NCI-H748 (cell line): Measurements from ENCODE around the gene MCF2L2.

Source experiments
- DNase-seq: peaks from one replicate; lab custom pipeline; 2025; ENCODE audit not compliant: unreplicated experiment; lab: John Stamatoyannopoulos, UW

The MCF2L2 gene

DNA sequence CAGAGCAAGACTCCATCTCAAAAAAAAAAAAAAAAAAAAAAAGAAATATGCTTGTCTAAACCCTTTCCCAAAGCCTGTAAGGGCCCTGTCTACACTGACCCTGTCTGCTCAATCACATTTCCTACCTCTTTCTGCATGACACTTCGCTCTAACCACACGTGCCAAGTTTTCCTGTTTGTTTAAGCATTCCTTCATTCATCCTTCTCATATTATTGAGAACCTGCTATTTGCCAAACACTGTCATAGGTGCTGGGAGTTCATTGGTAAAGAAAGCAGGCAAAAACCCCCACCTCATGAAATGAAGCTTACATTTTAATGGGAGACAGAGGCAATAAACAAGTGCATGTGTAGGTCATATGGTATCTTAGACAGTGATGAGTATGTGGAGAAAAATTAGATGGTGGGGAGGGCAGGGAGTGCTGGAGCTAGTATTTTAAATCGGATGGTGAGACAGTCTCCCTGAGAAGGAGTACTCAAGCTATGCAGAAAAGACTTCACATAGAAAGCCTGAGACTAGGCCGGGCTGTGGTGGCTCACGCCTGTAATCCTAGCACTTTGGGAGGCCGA is 127.3 kb downstream of the MCF2L2 start:
- no peak for DNase-seq

DNA sequence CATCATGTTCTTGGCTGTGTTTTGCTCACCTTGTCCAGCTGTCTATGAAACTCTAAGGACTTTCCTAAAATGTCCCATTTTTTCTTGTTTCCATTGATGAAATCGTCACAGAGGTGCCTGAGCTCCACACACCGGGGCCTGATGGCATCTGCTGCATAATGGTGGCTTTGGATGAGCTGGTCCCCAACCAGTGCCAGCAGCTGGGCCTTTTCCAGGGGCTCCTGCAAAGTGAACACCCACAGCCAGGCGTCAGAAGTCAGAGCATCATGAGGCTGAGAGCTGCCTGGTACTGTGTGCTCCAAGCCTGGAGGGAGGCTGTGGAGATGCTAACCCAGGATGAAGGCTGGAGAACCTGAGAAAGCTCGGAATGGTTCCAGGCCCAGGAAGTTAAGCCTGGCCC is 128.4 kb downstream of the MCF2L2 start:
- no peak for DNase-seq

DNA sequence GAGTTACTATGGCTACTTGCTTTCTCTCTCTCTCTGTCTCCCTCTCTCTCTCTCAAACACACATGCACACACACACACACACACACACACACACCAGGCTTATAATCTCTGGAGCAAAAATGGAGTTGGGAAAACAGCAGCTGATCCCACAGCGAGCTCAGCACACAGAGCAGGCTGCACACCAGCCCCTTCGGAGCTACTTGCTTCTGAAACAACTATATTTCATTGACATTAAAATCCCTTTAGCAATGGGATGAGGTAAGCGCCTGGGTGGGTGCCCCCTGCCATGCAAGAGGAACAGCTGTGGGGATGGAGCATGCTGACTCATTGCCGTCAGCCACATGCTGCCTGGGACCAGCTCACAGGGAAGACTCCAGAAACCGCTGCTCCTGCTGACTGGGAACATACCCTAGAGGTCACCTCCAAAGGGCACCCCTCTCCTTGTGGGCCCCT is 129.7 kb downstream of the MCF2L2 start:
- DNase-seq, result no peak

- no peak for DNase-seq
Measured at GRCh38 chr3:183296944-183297343, 131.5 kb downstream of the MCF2L2 start.

GRCh38 chr3:183295211-183295610 is 133.2 kb downstream of the MCF2L2 start:
- no peak for DNase-seq

DNA sequence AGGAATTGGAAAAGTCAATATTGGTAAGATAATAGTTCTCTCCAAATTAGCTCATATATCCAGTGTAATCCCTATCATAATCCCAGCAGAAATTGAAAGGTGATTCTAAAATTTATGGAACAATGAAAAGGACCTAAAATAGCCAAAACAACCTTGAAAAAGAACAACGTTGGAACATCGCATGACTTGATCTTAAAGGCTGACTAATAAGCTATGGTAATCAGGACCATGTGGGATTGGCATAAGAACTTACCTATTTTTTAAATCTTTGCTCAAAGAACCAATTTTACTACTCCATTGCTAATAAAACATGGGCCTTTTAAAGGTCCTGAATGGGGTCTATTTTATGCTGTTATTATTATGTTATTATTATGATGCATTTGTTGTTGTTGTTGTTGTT is 134.5 kb downstream of the MCF2L2 start:
- no peak for DNase-seq

GRCh38 chr3:183291497-183292031 is 136.9 kb downstream of the MCF2L2 start:
- DNase-seq, result no peak

DNA sequence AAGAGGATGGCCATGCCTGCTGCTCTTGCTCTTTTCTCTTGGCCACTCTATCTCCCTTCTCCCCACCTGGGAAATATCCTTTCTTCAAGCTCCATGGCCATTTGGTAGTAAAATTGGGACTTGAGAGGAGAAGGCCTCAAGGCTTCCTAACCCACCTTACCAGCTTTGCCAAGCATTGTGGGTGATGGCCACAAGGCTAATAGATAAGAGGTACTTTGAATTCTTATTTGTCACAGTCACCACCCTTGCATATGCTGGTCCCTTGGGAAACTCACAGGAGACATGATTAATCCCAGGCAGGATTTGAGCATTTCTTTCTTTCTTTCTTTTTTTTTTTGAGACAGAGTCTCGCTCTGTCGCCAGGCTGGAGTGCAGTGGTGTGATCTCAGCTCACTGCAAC is 138.2 kb downstream of the MCF2L2 start:
- no peak for DNase-seq

DNA sequence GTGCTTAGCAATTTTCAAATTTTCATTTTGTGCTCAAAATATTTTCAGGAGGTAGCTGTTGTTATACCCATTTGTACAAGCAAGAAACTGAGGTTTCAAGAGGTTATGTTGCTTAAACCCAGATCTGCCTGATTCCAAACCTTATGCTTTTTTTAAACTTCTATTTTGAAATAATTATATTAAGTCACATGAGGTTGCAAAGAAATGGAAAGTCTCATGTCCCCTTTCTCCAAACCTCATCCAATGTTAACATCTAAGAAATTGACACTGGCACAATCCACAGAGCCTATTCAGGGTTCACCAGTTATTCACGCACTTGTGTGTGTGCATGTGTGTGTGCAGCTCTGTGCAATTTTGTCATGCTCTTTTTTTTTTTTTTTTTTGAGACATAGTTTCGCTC is 140.3 kb downstream of the MCF2L2 start:
- DNase-seq, result no peak

DNA sequence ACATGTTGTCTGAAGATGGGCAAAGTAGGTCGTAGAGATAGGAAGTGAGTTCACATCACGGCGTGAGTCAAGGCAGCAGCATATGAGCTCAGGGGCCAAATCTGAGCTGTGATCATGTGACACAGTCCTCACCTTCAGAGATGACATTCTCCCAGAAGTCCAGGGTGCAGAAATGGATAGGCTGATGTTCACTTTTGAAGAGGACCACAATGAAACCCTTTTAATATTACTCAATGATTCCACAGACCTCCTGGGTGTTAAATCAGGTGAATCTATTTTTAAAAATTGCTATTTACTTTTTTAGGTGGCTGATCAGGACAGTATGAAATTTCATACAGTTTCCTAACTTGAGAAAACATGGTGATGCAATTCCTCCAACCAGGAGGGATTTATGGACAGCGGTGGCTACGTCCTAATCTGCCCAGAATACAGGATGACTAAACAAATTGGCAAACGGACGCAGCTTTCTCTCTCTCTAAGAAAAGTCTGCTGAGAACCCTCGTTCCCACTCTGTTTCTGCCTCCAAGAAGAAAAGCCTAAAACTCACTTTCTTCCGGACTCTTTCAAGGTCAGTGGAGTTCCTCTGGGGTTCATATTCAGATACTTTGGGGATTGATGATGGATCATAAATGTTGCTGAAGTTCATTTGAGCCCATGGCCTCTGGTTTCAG is 141.0 kb downstream of the MCF2L2 start:
- DNase-seq, result no peak

GRCh38 chr3:183285828-183286457 is 142.5 kb downstream of the MCF2L2 start:
- DNase-seq, result peak; percentile 69

DNA sequence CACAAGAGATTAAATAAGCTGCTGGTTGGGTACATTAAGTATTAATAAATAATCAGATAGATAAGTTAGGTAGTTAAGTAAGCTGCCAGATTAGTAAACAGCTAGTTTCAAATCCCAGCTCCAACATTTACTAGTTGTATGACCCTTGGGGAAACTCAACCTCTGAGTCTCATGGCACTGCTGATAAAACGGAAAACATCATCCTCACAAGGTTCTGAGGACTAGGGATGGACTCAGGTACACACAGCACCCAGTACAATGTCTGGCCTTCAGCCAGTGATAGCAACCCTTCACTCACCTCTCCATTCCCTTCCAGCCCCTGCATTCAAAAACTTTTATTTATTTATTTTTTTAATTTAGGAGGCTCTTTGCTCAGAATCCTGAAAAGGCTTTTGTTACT is 143.1 kb downstream of the MCF2L2 start:
- DNase-seq, result no peak

- DNase-seq, result no peak
Measured at GRCh38 chr3:183284570-183284969, 143.8 kb downstream of the MCF2L2 start.

DNA sequence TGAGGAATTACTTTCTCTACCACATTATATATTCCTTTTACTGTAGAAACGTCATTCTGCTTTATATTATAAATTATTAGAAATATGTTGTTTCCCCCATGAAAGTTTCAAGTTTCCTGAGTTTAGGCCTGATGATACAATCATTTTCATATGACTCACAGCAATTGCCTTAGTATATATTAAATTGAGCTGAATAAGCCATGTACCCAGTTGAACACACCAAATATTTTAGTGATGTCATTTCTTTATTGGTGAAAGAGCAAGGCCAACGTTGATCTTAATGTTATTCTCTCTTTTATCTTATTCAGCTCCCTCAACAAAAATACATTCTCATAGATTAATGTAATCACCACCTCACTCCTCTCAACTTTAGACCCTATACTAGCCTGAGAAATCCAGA is 144.5 kb downstream of the MCF2L2 start:
- no peak for DNase-seq

GRCh38 chr3:183281126-183281797 is 147.2 kb downstream of the MCF2L2 start:
- no peak for DNase-seq

- DNase-seq, result no peak
Measured at GRCh38 chr3:183279371-183279770, 149.0 kb downstream of the MCF2L2 start.

GRCh38 chr3:183278479-183279088 is 149.8 kb downstream of the MCF2L2 start:
- no peak for DNase-seq

GRCh38 chr3:183277260-183277659 is 151.2 kb downstream of the MCF2L2 start:
- no peak for DNase-seq

DNA sequence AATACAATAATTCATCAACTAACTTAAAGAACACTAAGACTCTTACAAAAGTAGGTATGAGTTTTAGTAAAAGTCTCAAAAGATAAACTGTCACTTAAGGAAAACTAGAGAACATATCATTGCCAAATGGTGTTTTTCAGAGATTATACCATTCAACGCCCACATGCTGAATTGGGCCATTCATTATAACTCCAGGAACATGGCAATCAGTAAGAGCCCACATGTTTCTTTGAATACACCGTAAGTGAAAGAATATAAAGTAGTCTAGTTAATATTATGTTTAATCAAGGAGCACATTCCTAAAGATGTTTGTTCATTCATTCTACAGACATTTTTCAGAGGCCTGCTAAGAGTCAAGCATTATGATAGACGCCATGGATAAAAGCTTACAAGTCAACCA is 152.5 kb downstream of the MCF2L2 start:
- DNase-seq, result no peak

DNA sequence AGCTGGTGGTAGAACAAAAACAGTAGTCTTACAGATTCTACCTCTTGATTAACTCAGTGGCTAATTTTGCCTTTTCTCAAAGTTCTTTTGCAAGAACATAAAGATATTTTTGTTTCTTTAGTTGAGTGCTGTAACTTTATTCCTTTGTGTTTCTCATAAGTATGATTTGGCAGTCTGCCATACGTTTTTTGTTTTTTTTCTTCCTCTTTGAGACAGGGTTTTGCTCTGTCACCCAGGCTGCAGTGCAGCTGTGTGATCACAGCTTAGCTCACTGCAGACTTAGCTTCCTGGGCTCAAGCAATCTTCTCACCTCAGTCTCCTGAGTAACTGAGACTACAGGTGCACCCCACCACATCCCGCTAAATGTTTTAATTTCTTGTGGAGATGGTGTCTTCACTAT is 153.0 kb downstream of the MCF2L2 start:
- DNase-seq, result no peak

GRCh38 chr3:183274609-183275008 is 153.8 kb downstream of the MCF2L2 start:
- no peak for DNase-seq
